GM23338 (cell line): Measurements from ENCODE around the gene POU2F3. TPM values are rescaled to one million over a fixed set of nuclear protein-coding genes. Genes with fewer than 3 reads are reported as not detected.

Experiments used
- ATAC-seq: fragments of 200-7000 bp; cut with Tn5 transposase; 3 replicates; pipeline ENCODE4 v1.9.1; 2020
- DNase-seq: peaks from one replicate; pipeline ENCODE4 v3.0.0-alpha.2; 2015; ENCODE audit warnings: low spot score
- H2AFZ ChIP-seq: fragments of 200-600 bp; sonication (generic); 2 replicates; pipeline ENCODE4 v1.8.0; 2016; ENCODE audit warnings: antibody characterized with exemption, mild to moderate bottlenecking, moderate library complexity
- H3F3A ChIP-seq: fragments of 200-600 bp; sonication (generic); replicated peaks from 2 replicates; pipeline ENCODE4 v1.8.0; 2017; ENCODE audit warnings: antibody characterized with exemption, mixed run types, low read depth
- H3K27ac ChIP-seq: fragments of 200-600 bp; sonication (generic); 2 replicates; pipeline ENCODE4 v1.6.1; 2016; ENCODE audit warnings: low read depth
- H3K27me3 ChIP-seq: fragments of 200-600 bp; sonication (generic); 2 replicates; pipeline ENCODE4 v1.8.0; 2016; ENCODE audit warnings: mild to moderate bottlenecking, mixed run types, moderate library complexity; ENCODE audit not compliant: insufficient read depth
- H3K36me3 ChIP-seq: fragments of 200-600 bp; sonication (generic); 2 replicates; pipeline ENCODE4 v1.8.0; 2016; ENCODE audit warnings: mild to moderate bottlenecking; ENCODE audit not compliant: insufficient read depth
- H3K4me1 ChIP-seq: fragments of 200-600 bp; sonication (generic); 2 replicates; pipeline ENCODE4 v1.8.0; 2016; ENCODE audit warnings: mild to moderate bottlenecking, moderate library complexity; ENCODE audit not compliant: insufficient read depth
- H3K4me2 ChIP-seq: fragments of 200-600 bp; sonication (generic); 2 replicates; pipeline ENCODE4 v1.7.1; 2017; ENCODE audit warnings: mixed run types
- H3K4me3 ChIP-seq: fragments of 200-600 bp; sonication (generic); 2 replicates; pipeline ENCODE4 v1.6.1; 2016; ENCODE audit warnings: mixed run types
- H3K79me2 ChIP-seq: fragments of 200-600 bp; sonication (generic); replicated peaks from 2 replicates; pipeline ENCODE4 v1.8.0; 2017; ENCODE audit warnings: mild to moderate bottlenecking; ENCODE audit not compliant: insufficient read depth
- H3K9me2 ChIP-seq: fragments of 200-600 bp; sonication (generic); 2 replicates; pipeline ENCODE4 v1.8.0; 2017; ENCODE audit not compliant: insufficient read depth
- H4K20me1 ChIP-seq: fragments of 200-600 bp; sonication (generic); replicated peaks from 2 replicates; pipeline ENCODE4 v1.8.0; 2017; ENCODE audit warnings: mild to moderate bottlenecking; ENCODE audit not compliant: insufficient read depth
- H3K27ac Mint-ChIP-seq: 2 replicates; pipeline ENCODE4 v1.8.0; 2020; ENCODE audit warnings: inconsistent platforms, mild to moderate bottlenecking, moderate library complexity, mixed read lengths
- H3K27me3 Mint-ChIP-seq: 3 replicates; pipeline ENCODE4 v1.8.0; 2022; ENCODE audit warnings: low read depth, mild to moderate bottlenecking, moderate library complexity, mixed read lengths, inconsistent platforms; ENCODE audit not compliant: insufficient read depth, poor library complexity
- H3K36me3 Mint-ChIP-seq: 3 replicates; pipeline ENCODE4 v1.8.0; 2021; ENCODE audit warnings: low read depth, mild to moderate bottlenecking, inconsistent platforms, moderate library complexity, mixed read lengths
- H3K4me1 Mint-ChIP-seq: 3 replicates; pipeline ENCODE4 v1.8.0; 2020; ENCODE audit warnings: mild to moderate bottlenecking, inconsistent platforms, mixed read lengths
- H3K4me3 Mint-ChIP-seq: 3 replicates; pipeline ENCODE4 v1.8.0; 2021; ENCODE audit warnings: moderate library complexity, mild to moderate bottlenecking, inconsistent platforms, mixed read lengths
- H3K9me3 Mint-ChIP-seq: 3 replicates; pipeline ENCODE4 v1.8.0; 2020; ENCODE audit warnings: moderate library complexity, mild to moderate bottlenecking, inconsistent platforms, mixed read lengths
- CREB1 ChIP-seq: fragments of 250-450 bp; sonication (Bioruptor Pico); IDR thresholded peaks from 2 replicates; pipeline ENCODE4 v1.5.0; 2020; ENCODE audit warnings: low read depth, mild to moderate bottlenecking, moderate library complexity
- CTCF ChIP-seq, 2 experiments: fragments of 200-600 bp in 1 of 2; sonication (generic) in 1 of 2; conservative IDR thresholded peaks; 2 replicates each; pipeline versions ENCODE4 v1.5.1 to v1.6.1; 2016 to 2017; ENCODE audit warnings: antibody characterized with exemption in 2 of 2, low read depth in 2 of 2, mild to moderate bottlenecking in 2 of 2, moderate library complexity in 1 of 2
- ETS1 ChIP-seq: IDR thresholded peaks from 2 replicates; pipeline ENCODE4 v1.6.1; 2016; ENCODE audit warnings: antibody characterized with exemption
- EZH2 ChIP-seq: fragments of 200-600 bp; sonication (generic); IDR thresholded peaks from one replicate; pipeline ENCODE4 v1.8.0; 2017; ENCODE audit warnings: antibody characterized with exemption, mild to moderate bottlenecking, low read depth; ENCODE audit not compliant: unreplicated experiment
- EZH2phosphoT487 ChIP-seq: fragments of 200-600 bp; sonication (generic); IDR thresholded peaks from one replicate; pipeline ENCODE4 v1.8.1; 2018; ENCODE audit warnings: antibody characterized with exemption; ENCODE audit not compliant: unreplicated experiment
- NANOG ChIP-seq: IDR thresholded peaks from 2 replicates; pipeline ENCODE4 v1.6.1; 2016; ENCODE audit warnings: antibody characterized with exemption, borderline replicate concordance
- POLR2AphosphoS5 ChIP-seq: IDR thresholded peaks from 2 replicates; pipeline ENCODE4 v1.6.1; 2016; ENCODE audit warnings: antibody characterized with exemption, low read depth
- REST ChIP-seq: IDR thresholded peaks from one replicate; pipeline ENCODE4 v1.6.1; 2018; ENCODE audit warnings: antibody characterized with exemption; ENCODE audit not compliant: unreplicated experiment
- STAT1 ChIP-seq: IDR thresholded peaks from one replicate; pipeline ENCODE4 v1.6.1; 2016; ENCODE audit warnings: antibody characterized with exemption; ENCODE audit not compliant: unreplicated experiment
- ZNF114 ChIP-seq: fragments of 250-450 bp; sonication (Bioruptor Pico); IDR thresholded peaks from 2 replicates; pipeline ENCODE4 v1.5.0; 2020; ENCODE audit warnings: mild to moderate bottlenecking, moderate library complexity
- ZNF331 ChIP-seq: fragments of 250-450 bp; sonication (Bioruptor Pico); IDR thresholded peaks from 2 replicates; pipeline ENCODE4 v1.5.0; 2020; ENCODE audit warnings: low read depth, mild to moderate bottlenecking, moderate library complexity
- polyA plus RNA-seq: library from polyadenylated mRNA; unstranded; fragments of >200 nt; fragmentation: Nextera tagmentation; extraction: Ambion mirVana; gene quantifications from 2 replicates; pipeline ENCODE4 v1.2.1, GENCODE V29; 2016
- total RNA-seq: library from RNA; depleted of rRNA; stranded (reverse); fragments of >200 nt; shearing (Covaris generic); gene quantifications from 2 replicates; pipeline ENCODE4 v1.2.3, GENCODE V29; 2014

POU2F3 gene
- total and polyA plus RNA-seq, 2 experiments from 2014 or later = 0.45 to 0.79 TPM

GRCh38 chr11:120256779-120257178 lies 16.8 kb downstream of the POU2F3 start (continued):
- TF ChIP-seq ZNF331 = no peak
- TF ChIP-seq NANOG = no peak
- no peak for TF ChIP-seq ZNF114 (CRISPR knock-in tag)
- TF ChIP-seq STAT1 = no peak
- no peak for TF ChIP-seq CREB1
- no peak for TF ChIP-seq EZH2
- TF ChIP-seq POLR2AphosphoS5 = no peak
- no peak for TF ChIP-seq ETS1
- no peak for TF ChIP-seq REST

GRCh38 chr11:120257346-120257745 lies 17.4 kb downstream of the POU2F3 start:
- Mint-ChIP-seq H3K36me3 (no peaks in the 10 kb centered on the region), H3K27ac (no peak overlapping the region), H3K27me3 (peaks cover 29% of the 10 kb centered on the region), H3K4me1 (peaks cover 46% of the 10 kb centered on the region), H3K4me3 (no peak overlapping the region), H3K9me3 (no peaks in the 10 kb centered on the region)
- Histone ChIP-seq H2AFZ (no peak overlapping the region), H3K4me3 (no peak overlapping the region), H3K79me2 (no peaks in the 10 kb centered on the region), H3K36me3 (no peaks in the 10 kb centered on the region), H3K27me3 (peaks cover 33% of the 10 kb centered on the region), H4K20me1 (no peaks in the 10 kb centered on the region), H3K9me2 (no peaks in the 10 kb centered on the region; the same call in 1 of the 2 replicates), H3K4me1 (peaks cover 32% of the 10 kb centered on the region), H3K4me2 (no peak overlapping the region), H3F3A (no peaks in the 10 kb centered on the region), H3K27ac (no peak overlapping the region)
- no peak for DNase-seq
- ATAC-seq = no peak
- TF ChIP-seq STAT1 (no peak), NANOG (no peak), EZH2phosphoT487 (no peak), CREB1 (no peak), EZH2 (no peak), ETS1 (no peak), CTCF (conservative IDR thresholded peaks at IDR 0.05; ENCODE audit: low read depth in 2 of 2) (no peak), POLR2AphosphoS5 (no peak), REST (no peak)
